Superior temporal gyrus (tissue), 1 donor: Measurements from ENCODE around the gene OR51A7.
"Not testable (repeated sequence)": the region's sequence is repeated elsewhere in the genome, so short reads cannot be mapped to it uniquely, and the experiment has no call there.

Experiments used
- DNase-seq: peaks from one replicate; pipeline ENCODE4 v3.0.0-alpha.2; 2016; ENCODE audit errors: extremely low spot score

The OR51A7 gene, protein sequence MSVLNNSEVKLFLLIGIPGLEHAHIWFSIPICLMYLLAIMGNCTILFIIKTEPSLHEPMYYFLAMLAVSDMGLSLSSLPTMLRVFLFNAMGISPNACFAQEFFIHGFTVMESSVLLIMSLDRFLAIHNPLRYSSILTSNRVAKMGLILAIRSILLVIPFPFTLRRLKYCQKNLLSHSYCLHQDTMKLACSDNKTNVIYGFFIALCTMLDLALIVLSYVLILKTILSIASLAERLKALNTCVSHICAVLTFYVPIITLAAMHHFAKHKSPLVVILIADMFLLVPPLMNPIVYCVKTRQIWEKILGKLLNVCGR

DNA sequence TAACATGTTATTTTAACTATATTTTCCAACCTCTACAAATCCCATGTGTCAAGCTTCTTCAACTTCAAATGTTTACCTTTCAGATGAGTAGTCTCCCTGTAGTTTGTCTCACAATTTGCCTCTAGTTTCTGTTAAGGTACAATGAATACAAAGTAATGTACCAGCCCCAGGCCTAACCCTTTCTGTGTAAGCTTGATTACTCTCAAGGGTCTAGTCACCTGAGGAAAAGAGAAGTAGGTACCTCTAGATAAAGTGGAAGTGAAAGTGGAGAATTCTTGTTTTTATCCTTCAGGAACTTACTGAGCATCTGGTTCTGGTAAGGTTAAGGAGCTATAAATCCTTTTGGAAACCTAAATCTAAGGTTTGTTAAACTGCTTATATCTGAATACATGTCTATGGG, at the start of gene OR51A7:
Gene OR51A7, plus strand, starts transcription at position 300 of the 400 bp plus-strand sequence. CDS start 3,587 bp downstream, outside the sequence.
- no peak for DNase-seq

DNA sequence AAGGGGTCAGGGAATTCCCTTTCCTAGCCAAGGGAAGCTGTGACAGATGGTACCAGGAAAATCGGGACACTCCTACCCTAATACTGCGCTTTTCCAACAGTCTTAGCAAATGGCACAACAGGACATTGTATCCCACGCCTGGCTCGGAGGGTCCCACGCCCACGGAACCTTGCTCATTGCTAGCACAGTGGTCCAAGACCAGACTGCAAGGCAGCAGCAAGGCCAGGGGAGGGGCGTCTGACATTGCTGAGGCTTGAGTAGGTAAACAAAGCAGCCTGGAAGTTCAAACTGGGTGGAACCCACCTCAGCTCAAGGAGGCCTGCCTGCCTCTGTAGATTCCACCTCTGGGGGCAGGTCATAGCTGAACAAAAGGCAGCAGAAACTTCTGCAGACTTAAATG, 49.3 kb upstream of the OR51A7 start:
- not testable (repeated sequence) for DNase-seq

DNA sequence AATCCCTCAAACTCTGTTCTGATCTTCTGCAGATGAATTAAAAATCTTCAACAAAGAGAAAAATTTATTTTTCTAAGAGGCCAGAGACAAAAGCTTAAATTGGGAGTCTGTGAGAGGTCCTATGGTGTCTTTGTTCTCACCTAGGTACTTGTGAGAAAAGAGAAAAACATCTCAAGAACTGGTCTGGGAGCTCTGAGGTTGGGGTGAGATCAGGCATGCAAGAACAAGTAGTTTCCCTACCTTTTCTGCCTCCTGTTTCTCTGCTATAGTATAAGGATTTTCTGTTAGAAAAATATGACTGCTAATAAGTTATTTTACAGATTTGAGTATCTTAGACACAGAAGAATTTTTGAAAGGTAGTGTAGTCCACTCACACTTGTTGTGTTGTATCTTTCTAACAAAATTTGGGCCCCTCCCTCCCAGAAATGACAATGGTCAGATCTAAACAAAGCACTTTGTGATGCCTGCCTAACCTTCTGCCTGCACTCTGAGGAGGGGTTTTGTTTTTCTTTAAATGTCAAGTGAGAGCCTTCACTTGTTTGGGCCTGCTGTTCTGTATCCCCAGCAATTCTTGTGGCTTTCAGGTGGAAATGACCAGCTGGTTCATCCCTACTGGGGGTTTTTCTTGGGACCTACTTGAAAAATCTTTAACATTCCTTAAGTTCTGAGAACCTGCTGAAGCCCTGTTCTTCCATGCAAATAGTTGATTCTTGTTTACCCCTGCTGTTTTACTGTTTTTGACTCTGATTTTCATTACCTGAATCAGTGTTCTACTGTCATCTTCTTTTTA, 40.9 kb upstream of the OR51A7 start:
- no peak for DNase-seq

DNA sequence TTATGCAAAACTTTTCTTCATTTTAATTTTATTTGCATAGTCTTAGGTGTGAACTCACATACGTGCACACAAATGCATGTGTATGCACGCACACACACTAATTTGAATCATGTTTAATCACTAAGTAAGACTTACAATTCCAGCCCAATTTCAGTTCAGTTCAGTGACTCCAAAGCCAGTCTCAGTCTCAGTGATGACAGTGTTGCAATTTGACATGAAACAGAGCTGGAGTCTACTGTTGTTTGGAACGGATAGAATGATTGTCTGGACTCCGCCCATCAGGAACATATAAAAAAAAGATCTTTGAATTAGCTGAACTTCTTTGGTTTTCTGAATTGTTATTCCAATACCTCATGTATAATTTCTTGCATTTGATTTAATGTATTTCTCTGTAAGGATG, 39.7 kb upstream of the OR51A7 start:
- no peak for DNase-seq

DNA sequence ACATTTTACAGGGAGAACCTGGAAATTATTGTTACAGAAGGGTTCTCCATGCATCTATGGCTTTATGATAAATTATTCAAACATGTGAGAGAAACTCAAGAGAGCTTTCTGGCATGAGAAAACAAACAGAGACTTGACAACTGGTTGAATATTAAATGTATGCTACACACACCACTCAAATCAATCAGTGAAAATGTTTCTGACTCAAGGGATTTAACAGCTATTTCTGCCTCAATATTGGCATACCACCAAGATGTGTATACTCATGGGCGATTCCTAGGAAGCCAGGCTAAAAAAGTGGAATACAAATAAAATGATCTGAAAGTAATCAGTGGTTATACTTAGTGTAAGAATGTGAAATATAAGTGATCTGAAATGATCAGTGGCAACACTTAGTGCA, 37.7 kb upstream of the OR51A7 start:
- no peak for DNase-seq

DNA sequence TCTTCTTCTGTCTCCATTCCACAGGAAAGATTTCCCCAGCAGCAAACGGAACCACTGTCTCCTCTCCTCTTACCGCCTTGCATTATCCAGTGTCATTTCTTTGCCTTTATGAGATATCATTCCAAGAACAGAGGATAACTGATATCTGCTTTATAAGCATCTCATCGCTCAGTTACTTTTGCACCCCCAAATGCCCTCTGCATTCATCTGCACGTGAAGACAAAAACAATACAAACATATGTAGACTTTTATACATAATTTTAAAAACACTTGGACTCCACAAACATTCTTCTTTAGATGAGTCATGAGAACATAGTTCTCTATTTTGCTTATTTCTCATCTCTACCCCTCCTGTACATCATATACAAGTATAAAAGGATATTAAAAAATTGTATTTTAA, 22.4 kb upstream of the OR51A7 start:
- DNase-seq: no peak

DNA sequence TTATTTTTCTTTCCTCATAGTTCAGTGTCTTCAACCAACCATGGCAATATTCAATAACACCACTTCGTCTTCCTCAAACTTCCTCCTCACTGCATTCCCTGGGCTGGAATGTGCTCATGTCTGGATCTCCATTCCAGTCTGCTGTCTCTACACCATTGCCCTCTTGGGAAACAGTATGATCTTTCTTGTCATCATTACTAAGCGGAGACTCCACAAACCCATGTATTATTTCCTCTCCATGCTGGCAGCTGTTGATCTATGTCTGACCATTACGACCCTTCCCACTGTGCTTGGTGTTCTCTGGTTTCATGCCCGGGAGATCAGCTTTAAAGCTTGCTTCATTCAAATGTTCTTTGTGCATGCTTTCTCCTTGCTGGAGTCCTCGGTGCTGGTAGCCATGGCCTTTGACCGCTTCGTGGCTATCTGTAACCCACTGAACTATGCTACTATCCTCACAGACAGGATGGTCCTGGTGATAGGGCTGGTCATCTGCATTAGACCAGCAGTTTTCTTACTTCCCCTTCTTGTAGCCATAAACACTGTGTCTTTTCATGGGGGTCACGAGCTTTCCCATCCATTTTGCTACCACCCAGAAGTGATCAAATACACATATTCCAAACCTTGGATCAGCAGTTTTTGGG, 21.6 kb upstream of the OR51A7 start, which contains the start of gene OR51T1:
Gene OR51T1, plus strand, starts transcription at position 41 of the 641 bp plus-strand sequence. Its CDS starts 0 bp downstream, at position 41.
- no peak for DNase-seq

DNA sequence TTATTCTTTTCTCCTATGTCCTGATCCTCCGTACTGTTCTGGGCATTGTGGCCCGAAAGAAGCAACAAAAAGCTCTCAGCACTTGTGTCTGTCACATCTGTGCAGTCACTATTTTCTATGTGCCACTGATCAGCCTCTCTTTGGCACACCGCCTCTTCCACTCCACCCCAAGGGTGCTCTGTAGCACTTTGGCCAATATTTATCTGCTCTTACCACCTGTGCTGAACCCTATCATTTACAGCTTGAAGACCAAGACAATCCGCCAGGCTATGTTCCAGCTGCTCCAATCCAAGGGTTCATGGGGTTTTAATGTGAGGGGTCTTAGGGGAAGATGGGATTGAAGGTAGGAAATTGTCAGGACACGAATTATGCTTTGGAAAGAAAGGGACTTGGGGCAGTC, 21.0 kb upstream of the OR51A7 start:
- no peak for DNase-seq

DNA sequence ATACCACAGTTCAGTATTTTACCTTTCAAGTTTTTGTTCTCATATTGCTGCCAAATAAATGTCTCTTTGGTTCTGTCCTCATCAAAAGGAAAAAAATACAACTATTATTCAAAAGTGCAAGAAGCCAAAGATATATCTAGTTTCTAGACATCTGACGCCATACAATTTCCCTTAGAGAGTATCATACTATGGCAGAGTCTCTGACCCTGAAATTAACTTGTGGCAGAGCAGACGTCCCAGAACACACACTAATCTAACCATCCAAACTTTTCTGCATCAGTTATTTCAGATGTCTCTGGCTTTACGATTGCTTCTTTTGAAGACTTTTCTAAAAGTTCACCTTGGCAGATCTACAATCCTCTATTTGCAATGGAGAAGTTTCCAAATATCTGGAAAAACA, 19.2 kb upstream of the OR51A7 start:
- no peak for DNase-seq

DNA sequence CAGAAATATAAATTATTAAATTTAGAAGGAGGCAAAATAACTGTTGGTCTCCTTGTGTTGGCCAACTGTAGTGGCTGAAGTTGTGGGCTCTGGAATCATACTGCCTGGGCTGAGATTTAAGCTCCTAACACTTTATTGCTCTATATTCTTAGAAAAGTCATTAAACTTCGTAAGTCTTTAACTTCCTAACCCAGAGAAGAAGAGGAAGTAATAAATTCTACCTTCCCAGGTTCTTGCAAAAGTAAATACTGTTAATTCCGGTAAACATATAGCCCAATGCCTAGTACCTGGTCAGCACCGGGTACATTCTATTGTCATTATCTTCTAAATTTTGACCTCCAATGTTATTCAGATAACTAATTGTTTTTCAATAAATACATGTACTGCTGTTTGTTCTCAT, 17.4 kb upstream of the OR51A7 start:
- DNase-seq: no peak

DNA sequence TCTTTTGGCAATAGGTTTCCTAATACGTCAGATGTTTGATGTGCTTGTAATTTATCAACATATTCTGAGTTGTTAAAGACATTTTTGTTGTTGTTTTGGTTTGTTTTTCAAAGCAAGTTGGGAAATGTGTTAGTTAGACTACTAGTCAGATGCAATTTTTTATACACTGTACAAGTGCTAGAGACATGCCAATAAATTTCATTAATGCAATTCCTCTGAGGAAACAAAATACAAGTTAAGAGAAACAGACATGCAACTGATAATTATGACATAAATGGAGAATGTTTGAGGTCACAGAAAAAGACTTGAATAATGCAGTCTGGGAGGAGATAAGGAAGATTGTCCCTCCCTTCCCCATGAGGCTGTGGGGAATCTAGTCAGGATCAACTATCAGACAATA, 16.0 kb upstream of the OR51A7 start:
- no peak for DNase-seq

DNA sequence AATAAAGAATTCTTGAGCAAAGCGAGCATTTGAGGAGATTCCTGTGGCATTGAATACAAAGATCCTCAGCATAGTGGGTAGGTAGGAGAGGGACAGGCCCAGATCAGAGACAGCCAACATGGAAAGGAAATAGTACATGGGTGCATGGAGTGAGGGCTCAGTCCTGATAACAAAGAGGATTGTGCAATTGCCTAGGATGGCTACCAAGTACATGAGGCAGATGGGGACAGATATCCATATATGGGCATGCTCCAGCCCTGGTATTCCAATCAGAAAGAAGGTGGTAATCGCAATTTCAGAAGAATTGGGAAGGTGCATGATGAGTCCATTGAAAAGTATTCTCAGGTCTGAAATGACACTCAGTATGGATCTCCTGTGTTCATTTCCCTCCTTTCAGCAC, 13.3 kb upstream of the OR51A7 start:
- DNase-seq: no peak

DNA sequence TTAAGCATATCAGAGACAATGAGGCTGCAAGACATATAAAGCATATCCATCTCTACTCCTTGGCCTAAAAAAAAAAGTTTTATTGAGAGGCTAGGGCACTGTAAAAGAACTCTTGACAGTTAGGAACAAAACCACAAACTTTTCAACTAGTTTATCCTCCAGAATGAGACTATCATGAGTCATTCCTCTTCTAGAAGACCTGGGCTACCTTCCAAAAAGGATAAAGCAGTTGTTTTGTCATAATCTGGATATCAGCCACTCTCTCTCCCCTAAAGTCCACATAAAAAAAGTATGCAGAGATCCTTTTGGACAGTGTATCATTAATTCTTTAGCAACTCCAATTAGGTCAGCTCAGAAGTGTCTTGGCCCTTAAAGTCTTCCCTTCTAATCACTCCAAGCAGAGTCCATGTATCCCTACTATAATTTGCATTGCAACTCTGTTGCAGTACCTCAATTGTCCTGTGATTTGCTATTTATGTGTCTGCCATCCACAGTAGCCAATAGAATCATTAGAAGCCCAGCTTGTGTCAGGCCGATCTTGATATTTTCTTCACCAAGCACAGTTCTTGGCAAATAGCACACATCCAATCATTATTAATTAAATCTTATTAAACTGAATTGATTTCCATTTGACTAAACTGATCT, 11.5 kb upstream of the OR51A7 start:
- no peak for DNase-seq

DNA sequence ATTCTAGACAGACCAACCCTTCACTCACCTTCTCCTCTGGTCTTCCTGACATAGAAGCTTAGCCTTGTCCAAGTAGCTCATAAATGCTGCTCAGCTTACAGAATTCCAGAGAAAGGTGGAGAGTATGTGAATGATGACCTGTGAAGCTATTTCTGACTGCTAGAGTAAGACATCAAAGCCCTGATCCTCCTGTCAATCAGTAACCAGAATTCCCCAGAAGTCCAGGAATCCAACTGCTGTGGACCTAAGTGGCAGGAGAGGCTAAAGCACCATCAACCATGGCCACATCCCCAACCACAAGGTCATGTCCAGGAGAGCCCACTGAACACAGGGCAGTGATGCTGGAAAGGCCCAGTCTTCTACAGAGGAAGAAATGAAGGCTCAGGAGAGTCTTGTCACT, 13.0 kb downstream of the OR51A7 start:
- no peak for DNase-seq

DNA sequence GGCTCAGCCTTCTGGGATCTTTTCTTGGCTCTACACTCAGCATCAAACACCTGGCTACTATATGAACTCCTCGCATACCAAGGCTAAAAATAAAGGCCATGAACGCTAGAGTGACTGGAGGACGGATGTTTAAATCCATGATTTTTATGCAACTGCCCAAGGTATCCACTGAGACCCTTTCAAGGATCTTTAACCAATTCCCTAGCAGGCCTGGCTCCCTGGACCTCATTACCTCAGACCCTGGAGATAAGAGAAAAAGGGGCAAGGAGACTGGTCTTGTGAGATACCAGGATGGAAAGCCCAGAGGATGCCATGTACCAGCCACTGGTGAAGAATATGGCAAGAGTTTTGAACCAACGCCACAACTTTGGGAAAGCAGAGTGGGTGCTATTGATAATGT, 15.7 kb downstream of the OR51A7 start, which contains the start of gene OR51G2:
Gene OR51G2, minus strand, starts transcription at position 101 of the 400 bp plus-strand sequence. CDS start 3,687 bp downstream, outside the sequence.
- no peak for DNase-seq

DNA sequence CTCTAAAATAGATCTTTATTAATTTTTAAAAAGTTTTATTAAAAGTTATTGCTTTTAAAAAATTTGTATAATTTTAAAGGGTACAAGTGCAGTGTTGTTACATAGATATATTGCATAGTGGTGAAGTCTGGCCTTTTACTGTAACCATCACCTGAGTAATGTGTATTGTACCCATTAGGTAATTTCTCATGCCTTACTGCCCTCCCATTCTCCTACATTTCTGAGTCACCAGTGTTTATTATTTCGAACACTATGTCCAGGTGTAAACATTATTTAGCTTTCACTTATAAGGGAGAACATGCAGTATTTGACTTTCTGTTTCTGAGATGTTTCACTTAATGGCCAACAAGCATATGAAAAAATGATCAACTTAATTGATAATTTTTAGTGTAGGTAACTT, 18.2 kb downstream of the OR51A7 start:
- DNase-seq: no peak

DNA sequence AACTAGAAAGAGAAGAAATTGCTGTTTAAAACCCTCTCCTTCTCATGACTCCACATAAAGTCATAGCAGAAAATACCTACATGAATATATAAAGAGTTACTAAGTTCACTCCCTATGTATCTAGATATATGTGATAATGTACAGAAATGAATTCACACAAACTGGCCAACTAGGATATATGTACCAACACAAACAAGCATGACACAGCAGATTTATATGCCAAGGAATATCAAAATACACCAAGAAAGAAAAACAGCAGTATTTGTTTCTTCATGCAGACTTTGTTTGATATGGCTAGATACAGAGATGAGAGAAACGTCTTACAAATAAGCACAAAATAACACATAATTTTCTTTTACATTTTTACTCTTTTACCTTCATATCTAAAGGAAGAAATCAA, 18.7 kb downstream of the OR51A7 start:
- DNase-seq: no peak

DNA sequence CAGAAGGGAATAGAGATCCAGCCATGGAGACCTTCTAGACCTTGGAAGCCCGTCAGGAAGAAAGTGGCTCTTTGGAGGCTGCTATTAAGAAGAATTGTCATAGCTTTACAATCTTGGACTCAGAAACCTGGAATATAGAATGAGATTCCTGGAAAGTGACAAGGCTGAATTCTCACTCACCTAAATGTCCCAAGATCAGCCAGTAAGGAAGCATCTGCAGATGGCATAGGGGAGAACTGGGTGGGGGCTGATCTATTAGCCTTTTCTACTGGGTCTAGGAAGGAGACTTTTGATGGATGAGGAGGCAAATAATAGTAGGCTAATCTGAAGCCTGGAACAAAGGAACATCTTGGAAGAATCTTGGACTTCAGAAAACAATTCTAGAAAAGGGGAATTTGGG, 20.7 kb downstream of the OR51A7 start, which contains the start of gene OR51G1:
Gene OR51G1, minus strand, starts transcription at position 101 of the 400 bp plus-strand sequence. Its CDS starts 0 bp downstream, at position 101.
- DNase-seq: no peak

DNA sequence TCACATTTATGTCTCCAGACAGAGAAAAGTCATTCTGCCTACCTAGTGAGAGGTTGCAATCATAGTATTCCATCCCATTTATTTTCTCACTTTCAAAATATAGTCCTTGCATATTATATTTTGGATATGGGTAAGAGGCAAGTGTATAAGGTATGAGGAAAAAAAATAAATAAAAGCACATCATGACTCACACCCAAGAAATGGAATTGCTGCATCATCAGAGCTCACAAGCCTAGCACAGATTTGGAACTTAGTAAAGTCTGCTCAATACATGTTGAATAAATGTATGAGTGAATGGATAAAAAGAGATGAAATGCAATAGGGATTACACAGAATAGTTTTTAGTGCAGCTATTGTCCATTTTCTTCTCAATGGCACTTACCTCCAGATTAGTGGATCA, 23.0 kb downstream of the OR51A7 start:
- no peak for DNase-seq

DNA sequence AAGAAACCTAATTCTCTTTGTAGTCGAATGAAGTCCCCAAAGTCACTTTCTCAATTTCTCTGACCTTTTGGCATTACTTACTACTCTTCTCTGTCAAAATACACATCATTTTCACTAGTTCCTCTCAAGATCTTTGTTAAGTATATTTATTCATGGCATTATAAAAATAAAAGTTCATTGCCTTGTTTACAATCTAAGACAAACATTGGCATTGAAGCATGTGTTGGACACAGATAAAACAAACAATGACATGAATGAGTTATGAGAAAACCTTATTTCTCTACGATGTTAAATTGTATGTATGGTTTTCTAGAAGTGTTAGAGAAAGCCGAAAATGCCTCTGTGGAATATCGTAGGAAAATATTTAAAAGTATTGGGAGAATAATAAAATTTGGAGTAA, 29.2 kb downstream of the OR51A7 start:
- no peak for DNase-seq

DNA sequence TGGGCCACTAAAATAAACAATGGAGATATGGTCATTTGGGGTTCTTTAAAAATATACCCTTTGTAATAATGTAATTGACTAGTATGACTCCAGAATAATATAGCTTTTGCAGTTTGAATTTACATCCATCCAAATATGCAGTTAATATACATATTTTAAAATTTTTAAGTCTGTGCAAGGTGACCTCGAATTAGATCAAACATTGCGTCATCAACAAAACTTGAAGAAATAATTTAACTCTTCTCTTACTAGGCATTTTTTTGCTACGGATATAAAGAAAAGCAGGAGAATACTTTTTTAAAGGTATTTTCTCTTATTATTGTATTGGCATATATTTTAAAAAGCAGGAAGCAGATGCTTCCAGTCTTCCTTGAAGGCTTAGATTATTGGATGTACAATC, 33.2 kb downstream of the OR51A7 start:
- DNase-seq: no peak

DNA sequence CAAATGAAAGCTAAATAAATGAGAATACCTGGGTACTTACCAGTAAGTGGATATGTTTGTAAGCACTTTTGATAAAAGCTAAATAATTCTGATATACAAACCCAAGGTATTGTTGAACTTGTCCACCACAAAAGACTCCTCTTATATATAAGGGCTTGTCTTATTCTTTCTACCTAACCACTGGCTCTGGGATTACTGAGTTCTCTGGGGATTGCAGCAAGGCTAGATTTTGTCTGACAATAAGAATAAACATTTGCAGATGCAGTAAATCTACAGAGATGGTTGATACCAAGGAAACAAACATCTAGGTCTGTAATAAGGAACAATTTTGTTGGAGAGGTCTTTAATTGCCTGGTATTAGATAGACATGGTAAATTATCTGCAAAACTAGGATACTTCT, 43.9 kb downstream of the OR51A7 start, which contains the start of gene OR51A4:
Gene OR51A4, minus strand, starts transcription at position 101 of the 400 bp plus-strand sequence. CDS start 505 bp downstream, outside the sequence.
- DNase-seq: no peak
